Activated CD4-positive, alpha-beta T cell treated with anti-CD3 and anti-CD28 coated beads, Interleukin-2, amount 50 U/mL, for 4 hours (primary cell): Measurements from ENCODE around the gene APOL5.
"Not testable (repeated sequence)": the region's sequence is repeated elsewhere in the genome, so short reads cannot be mapped to it uniquely, and the experiment has no call there.

Source experiments
- DNase-seq, 2 experiments: peaks; one replicate each; pipeline ENCODE4 v3.0.0-alpha.2; 2020

Gene APOL5

GRCh38 chr22:35712672-35713071 is 5.0 kb upstream of the APOL5 start:
- DNase-seq: no peak

DNA sequence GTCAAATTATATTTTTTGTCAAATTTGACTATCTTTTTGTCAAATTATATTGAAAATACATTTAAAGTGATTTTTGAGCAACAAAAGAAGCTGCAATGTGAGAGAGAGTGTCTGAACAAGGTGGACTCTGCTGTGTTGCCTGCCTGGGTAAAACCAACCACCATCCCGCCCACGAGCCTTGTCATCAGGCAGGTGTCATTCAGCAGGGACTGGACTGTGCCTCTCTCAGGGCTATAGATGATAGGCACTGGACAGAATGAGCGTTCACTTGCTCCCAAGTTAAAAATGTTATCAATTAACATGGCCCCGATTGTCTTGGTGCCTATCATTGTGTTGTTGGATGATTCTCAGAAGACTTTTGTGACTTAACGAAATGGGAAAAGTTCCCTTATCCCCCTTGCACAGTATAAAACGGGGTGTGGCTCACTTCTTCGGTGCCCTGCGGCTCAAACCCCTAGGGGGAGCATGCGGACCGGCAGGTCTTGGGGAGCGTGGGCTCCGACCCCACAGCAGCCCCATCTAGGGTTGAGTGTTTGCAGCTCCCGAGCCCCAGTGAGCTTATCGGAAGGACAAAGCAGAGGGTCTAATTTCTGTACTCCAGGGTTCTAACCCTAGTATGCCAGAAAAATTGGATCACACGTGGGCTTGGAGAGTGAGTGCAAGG is 1.7 kb downstream of the APOL5 start:
- no peak for DNase-seq

GRCh38 chr22:35721960-35722359 is 4.3 kb downstream of the APOL5 start:
- no peak for DNase-seq

DNA sequence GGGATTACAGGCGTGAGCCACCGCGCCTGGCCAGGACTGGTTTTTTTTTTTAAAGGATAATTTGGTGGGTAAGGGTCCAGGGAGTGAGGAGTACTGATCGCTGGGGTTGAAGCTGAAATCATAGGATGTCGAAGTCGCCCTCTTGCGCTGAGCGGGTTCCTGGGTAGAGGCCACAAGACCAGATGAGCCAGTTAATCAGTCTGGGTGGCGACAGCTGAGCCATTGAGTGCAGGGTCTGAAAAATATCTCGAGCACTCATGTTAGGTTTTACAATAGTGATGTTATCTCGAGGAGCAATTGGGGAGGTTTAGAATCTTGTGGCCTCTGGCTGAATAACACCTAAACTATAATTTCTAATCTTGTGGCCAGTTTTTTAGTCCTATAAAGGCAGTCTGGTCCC is 7.8 kb downstream of the APOL5 start:
- no peak for DNase-seq

- DNase-seq: no peak
Observed at GRCh38 chr22:35726398-35726797, 8.7 kb downstream of the APOL5 start.

DNA sequence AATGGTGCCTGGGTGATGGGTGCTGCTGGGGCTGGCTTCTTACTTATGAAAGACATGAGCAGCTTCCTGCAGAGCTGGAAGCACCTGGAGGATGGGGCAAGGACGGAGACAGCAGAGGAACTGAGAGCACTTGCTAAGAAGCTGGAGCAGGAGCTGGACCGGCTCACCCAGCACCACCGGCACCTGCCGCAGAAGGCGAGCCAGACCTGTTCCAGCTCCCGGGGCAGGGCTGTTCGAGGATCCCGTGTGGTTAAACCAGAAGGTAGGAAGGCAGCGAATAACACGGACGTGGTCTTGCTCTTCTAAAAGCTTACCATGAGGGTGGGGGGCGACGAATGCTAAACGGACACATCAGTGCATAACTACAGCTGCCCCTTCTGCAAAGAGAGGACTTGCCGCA is 9.3 kb downstream of the APOL5 start:
- no peak for DNase-seq

- DNase-seq: no peak
Observed at GRCh38 chr22:35727436-35727835, 9.8 kb downstream of the APOL5 start.

DNA sequence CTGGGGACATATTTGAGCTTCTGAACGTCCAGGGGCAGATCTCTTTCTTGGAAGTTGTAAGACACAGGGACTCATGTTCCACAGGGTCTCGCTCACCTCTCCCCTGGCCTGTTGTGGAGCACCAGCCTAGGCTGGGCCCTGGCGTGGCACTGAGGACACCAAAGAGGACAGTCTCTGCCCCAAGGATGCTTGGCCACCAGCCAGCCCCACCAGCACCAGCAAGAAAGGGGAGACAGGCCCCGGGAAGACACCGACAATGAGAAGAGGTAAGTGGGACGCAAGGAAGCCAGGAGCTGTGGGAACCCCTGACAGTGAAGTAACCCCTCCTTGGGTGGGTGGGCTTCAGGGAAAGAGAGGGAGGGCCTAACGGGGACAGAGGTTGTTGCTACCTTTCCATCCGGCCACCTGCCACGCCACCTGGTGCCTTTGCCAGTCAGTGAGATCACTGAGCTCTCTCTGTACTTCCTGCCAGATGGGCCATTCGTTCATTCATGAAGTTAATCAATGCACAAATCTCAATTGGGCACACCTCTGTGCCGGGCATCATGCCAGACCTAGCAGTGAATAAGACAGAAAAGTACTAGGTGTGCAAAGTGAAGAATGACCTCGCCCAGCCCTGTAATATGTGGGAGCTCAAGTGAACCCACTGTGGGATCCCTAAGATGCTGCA is 11.1 kb downstream of the APOL5 start:
- DNase-seq: no peak

DNA sequence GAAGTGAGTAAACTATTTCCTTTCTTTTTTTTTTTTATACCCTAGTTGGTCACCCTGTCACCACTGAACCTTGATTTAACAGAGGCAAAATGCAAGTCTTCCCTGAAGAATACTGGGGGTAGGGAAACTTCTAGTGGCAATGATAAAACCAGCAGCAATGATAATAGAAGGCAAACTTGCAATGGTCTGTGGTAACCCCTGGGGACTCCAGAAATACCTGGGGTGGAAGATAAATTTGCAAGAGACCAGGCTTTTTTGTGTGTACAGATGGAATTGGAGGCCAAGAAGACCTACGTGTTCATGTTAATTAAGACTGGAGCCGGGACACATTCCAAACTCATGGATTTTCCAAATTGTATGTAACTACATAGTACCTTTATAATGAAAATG is 11.6 kb downstream of the APOL5 start:
- DNase-seq: no peak

GRCh38 chr22:35731321-35731720 is 13.6 kb downstream of the APOL5 start:
- no peak for DNase-seq

- no peak for DNase-seq
Observed at GRCh38 chr22:35732116-35732515, 14.4 kb downstream of the APOL5 start.

GRCh38 chr22:35733036-35733435 is 15.4 kb downstream of the APOL5 start:
- DNase-seq: no peak

- DNase-seq: no peak
Observed at GRCh38 chr22:35733791-35734516, 16.3 kb downstream of the APOL5 start.

GRCh38 chr22:35734517-35734827 is 16.8 kb downstream of the APOL5 start:
- DNase-seq: no peak

DNA sequence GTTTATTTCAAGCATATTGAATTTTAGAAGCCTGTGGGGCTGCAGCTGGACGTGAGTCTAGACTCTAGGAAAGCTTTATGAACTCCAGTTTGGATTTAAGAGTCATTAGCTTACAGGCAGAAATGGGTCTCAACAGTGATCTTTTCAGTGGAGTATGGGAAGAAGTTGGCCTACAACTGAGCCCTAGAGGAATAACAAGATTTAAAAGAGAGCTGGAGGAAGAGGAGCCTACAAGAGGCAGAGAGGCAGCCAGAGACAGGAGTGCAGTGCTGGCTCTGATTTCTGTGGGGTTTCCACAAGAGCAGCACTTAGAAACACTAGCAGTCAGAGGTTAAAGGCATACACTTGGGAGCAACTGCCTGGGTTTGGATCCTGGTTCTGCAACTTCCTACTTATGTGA is 17.9 kb downstream of the APOL5 start:
- no peak for DNase-seq

GRCh38 chr22:35736166-35736565 is 18.5 kb downstream of the APOL5 start:
- DNase-seq: no peak

DNA sequence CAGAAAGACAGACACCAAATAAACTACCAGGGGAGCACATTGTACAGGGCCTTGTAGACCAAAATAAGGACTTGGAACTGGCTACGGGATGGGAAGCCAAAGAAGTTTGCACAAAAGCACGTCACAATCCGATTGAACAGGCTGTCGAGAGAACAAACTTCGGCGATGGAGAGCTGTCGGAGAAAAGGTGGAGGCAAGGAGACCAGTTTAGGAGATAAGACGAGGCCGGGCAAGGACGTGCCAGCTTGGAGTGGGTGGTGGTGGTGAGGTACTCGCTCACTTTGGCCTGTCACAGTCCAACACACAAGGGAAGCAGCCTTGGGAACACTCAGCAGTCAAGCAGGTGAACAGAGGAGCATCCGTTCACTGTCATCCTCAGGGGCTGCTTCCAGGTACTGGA is 19.0 kb downstream of the APOL5 start:
- DNase-seq: no peak

DNA sequence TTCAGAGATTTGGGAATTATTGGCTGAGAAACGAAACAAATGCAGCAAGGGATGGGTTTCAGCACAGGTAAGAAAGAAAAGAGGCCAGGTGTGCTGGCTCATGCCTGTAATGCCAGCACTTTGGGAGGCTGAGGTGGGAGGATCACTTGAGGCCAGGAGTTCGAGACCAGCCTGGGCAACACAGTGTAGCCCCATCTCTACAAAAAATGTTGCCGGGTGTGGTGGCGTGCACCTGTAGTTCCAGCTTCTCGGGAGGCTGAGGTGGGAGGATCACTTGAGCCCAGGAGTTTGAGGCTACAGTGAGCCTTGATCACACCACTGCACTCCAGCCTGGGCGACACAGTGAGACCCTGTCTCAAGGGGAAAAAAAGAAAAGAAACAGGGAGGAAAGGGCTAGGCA is 20.2 kb downstream of the APOL5 start:
- not testable (repeated sequence) for DNase-seq

GRCh38 chr22:35739076-35739930 is 21.6 kb downstream of the APOL5 start:
- no peak for DNase-seq

DNA sequence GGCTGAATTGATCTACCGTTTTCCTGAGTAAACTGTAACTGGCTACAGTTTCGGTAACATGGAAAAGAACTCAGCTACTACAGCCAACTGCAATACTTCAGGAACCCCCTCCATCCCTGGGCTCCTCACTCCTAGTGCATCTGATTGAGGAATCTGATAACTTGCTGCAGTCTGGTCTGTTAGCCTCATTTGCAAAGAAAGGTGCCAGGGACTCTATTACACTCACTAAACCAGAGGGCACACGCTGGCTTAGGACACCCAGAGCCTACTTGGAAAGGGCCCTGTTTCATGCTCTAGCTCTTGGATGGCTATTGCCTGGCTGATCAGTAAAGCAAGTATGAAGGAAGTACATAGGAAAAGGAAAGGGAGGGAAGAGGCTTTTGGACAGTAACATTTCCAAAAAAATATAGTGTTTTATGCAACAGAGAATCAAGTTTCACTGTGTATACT is 22.3 kb downstream of the APOL5 start:
- DNase-seq: no peak

DNA sequence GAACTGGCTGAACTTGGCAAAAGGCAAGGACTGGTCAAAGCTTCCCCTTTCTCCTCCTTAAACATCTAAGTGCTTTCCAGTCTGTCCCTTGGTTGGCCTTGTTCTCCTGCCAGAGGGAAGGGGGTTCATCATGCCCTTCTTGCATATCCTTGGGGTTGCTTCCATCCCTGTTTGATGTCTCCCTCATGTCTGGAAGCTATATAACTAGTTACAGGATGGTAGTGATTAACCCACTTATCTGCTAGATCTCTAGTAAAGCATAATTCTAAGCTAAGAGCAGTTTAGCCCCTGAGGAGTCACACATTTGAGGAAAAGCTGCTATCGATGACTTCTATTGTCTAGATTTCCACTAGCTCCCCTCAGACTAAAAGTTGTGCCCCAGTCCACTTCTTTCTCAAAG is 22.9 kb downstream of the APOL5 start:
- no peak for DNase-seq

DNA sequence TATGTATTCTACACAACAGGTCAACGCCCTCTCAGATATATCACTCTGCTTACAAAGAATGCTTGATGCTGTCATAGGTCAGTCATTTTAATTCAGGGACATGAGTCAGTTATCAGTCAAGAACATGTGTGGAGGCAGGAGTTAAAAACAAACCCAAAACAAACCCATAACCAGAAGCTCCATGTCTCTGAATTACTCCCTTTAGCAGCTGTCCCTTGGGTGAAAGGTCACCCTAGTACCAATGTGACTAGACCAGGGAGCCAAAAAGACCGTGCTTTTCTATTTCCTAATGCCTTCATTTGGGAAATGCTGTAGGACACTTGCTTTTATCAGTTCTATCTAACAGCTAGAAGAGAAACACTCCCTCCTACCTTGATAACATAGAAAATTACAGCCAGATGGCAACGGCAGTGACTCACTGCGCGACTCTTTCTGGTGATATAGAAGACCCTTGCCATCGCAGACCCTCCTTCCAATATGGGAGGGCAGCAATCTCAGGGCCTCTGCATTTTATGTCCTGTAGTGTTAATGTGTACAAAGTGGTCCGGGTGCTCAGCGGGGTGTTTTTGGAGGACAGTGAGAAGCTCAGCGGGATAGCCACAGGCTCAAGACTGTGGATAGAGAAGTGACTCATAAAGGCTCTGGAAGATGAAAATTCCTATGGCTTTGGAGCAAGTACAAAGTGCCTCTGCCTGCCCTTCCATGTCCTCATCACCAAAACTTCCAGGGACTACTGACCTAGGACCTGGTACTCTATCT is 24.8 kb downstream of the APOL5 start:
- no peak for DNase-seq
